Left ventricle myocardium inferior (tissue), 1 donor: ENCODE measurements around the gene ERMARD. TPM values are rescaled to one million over a fixed set of nuclear protein-coding genes. Genes with fewer than 3 reads are reported as not detected.

Experiments used
- DNase-seq: peaks from one replicate; pipeline ENCODE4 v3.0.0-alpha.2; 2020
- H3K27ac ChIP-seq: fragments of 200-600 bp; replicated peaks from 2 replicates; pipeline ENCODE4 v1.8.0; 2021
- H3K27me3 ChIP-seq: fragments of 200-600 bp; 2 replicates; pipeline ENCODE4 v1.8.0; 2021; ENCODE audit warnings: low read depth
- H3K36me3 ChIP-seq: fragments of 200-600 bp; 2 replicates; pipeline ENCODE4 v1.8.0; 2021
- H3K4me1 ChIP-seq: fragments of 200-600 bp; 2 replicates; pipeline ENCODE4 v1.8.0; 2021
- H3K4me3 ChIP-seq: fragments of 200-600 bp; 2 replicates; pipeline ENCODE4 v1.8.0; 2021; ENCODE audit warnings: mild to moderate bottlenecking, moderate library complexity
- H3K9me3 ChIP-seq: fragments of 200-600 bp; replicated peaks from 2 replicates; pipeline ENCODE4 v1.8.0; 2021
- CTCF ChIP-seq: fragments of 200-600 bp; IDR thresholded peaks from 2 replicates; pipeline ENCODE4 v1.8.0; 2021; ENCODE audit warnings: antibody characterized with exemption, mild to moderate bottlenecking, borderline replicate concordance
- intact Hi-C: fragments of 100-400 bp; cut with micrococcal nuclease; formaldehyde crosslinking; loops from one replicate; pipeline ENCODE4 v1.11.0; 2022
- total RNA-seq: library from RNA; stranded (reverse); fragmentation: NEBNext Ultra II Directional; extraction: Animal tissue kit (Norgen Biotek cat#: 25700); gene quantifications from one replicate; pipeline ENCODE4 v1.2.1, GENCODE V29; 2021
- donor health status: DM: no; HTN: yes; CAD: no; lungs with severe emphysema.

Gene ERMARD
- total RNA-seq, 1 donor from 2014 or later, result 9.3 TPM

- no peaks in the 10 kb centered on the region for H3K36me3 ChIP-seq
- no peak overlapping the region for H3K27ac ChIP-seq
- intact Hi-C loops, result no loop called here
- H3K4me1 ChIP-seq, result peaks cover 17% of the 10 kb centered on the region
- no peak for TF ChIP-seq CTCF
- H3K27me3 ChIP-seq, result peaks cover 32% of the 10 kb centered on the region
- H3K9me3 ChIP-seq, result no peaks in the 10 kb centered on the region
- DNase-seq, result no peak
- H3K4me3 ChIP-seq, result no peak overlapping the region
Measured at GRCh38 chr6:169793408-169793807, 42.0 kb downstream of the ERMARD start.

GRCh38 chr6:169794317-169795055, 43.1 kb downstream of the ERMARD start:
- intact Hi-C loops, result no loop called here
- H3K4me1 ChIP-seq, result peaks cover 16% of the 10 kb centered on the region
- no peaks in the 10 kb centered on the region for H3K36me3 ChIP-seq
- H3K9me3 ChIP-seq, result no peaks in the 10 kb centered on the region
- no peak overlapping the region for H3K4me3 ChIP-seq
- peaks cover 43% of the 10 kb centered on the region for H3K27me3 ChIP-seq
- DNase-seq, result no peak
- TF ChIP-seq CTCF, result no peak
- no peak overlapping the region for H3K27ac ChIP-seq

GRCh38 chr6:169795196-169795595, 43.8 kb downstream of the ERMARD start:
- no peak overlapping the region for H3K27ac ChIP-seq
- no peak for DNase-seq
- H3K4me1 ChIP-seq, result peaks cover 10% of the 10 kb centered on the region
- intact Hi-C loops, result no loop called here
- H3K36me3 ChIP-seq, result no peaks in the 10 kb centered on the region
- no peak overlapping the region for H3K4me3 ChIP-seq
- TF ChIP-seq CTCF, result no peak
- H3K27me3 ChIP-seq, result peaks cover 50% of the 10 kb centered on the region
- no peaks in the 10 kb centered on the region for H3K9me3 ChIP-seq

GRCh38 chr6:169798764-169799473, 47.5 kb downstream of the ERMARD start:
- Histone ChIP-seq H3K27ac (no peak overlapping the region), H3K4me3 (no peak overlapping the region), H3K27me3 (peaks cover 69% of the 10 kb centered on the region), H3K4me1 (no peaks in the 10 kb centered on the region), H3K9me3 (no peaks in the 10 kb centered on the region), H3K36me3 (no peaks in the 10 kb centered on the region)
- no peak for DNase-seq
- TF ChIP-seq CTCF, result no peak
- intact Hi-C loops, result no loop called here

GRCh38 chr6:169799474-169799926, 48.1 kb downstream of the ERMARD start:
- intact Hi-C loops, result no loop called here
- no peaks in the 10 kb centered on the region for H3K36me3 ChIP-seq
- H3K27ac ChIP-seq, result no peak overlapping the region
- no peak for TF ChIP-seq CTCF
- H3K4me3 ChIP-seq, result no peak overlapping the region
- no peaks in the 10 kb centered on the region for H3K9me3 ChIP-seq
- H3K27me3 ChIP-seq, result peaks cover 71% of the 10 kb centered on the region
- H3K4me1 ChIP-seq, result no peaks in the 10 kb centered on the region
- no peak for DNase-seq
